Upper lobe of left lung (tissue), 6 donors: ENCODE data around the gene KIF6. TPM values are rescaled to one million over a fixed set of nuclear protein-coding genes. Genes with fewer than 3 reads are reported as not detected.

Source experiments
- ATAC-seq, 2 donors: fragments of 200-7000 bp; cut with Tn5 transposase; one replicate each; pipeline ENCODE4 v1.9.1; 2022; ENCODE audit warnings: mild to moderate bottlenecking in 2 of 2, moderate library complexity in 2 of 2; ENCODE audit not compliant: low FRiP score in 2 of 2
- DNase-seq, 2 donors: peaks; one replicate each; pipeline ENCODE4 v3.0.0-alpha.2; 2019 to 2020
- H3K27ac ChIP-seq, 4 donors: fragments of 200-600 bp; sonication (generic); one replicate each; pipeline ENCODE4 v1.5.1; 2016 to 2019
- H3K27me3 ChIP-seq, 4 donors: fragments of 200-600 bp; sonication (generic); one replicate each; pipeline ENCODE4 v1.5.1; 2017 to 2019
- H3K36me3 ChIP-seq, 4 donors: fragments of 200-600 bp; sonication (generic); one replicate each; pipeline ENCODE4 v1.5.1; 2016 to 2019
- H3K4me1 ChIP-seq, 4 donors: fragments of 200-600 bp; sonication (generic); one replicate each; pipeline ENCODE4 v1.5.1; 2018 to 2019
- H3K4me3 ChIP-seq, 4 donors: fragments of 200-600 bp; sonication (generic); one replicate each; pipeline ENCODE4 v1.5.1; 2017 to 2019; ENCODE audit warnings: mild to moderate bottlenecking in 2 of 4, moderate library complexity in 1 of 4
- H3K9me3 ChIP-seq, 4 donors: fragments of 200-600 bp; sonication (generic); one replicate each; pipeline ENCODE4 v1.5.1; 2018 to 2019
- EP300 ChIP-seq, 4 donors: sonication (generic); formaldehyde crosslinking; IDR thresholded peaks; one replicate each; pipeline ENCODE4 v1.5.1; 2017; ENCODE audit warnings: antibody characterized with exemption in 4 of 4, control low read depth in 2 of 4
- POLR2A ChIP-seq, 4 donors: fragments of 450-650 bp; IDR thresholded peaks; one replicate each; pipeline ENCODE4 v1.5.1; 2016 to 2017; ENCODE audit warnings: antibody characterized with exemption in 4 of 4, mild to moderate bottlenecking in 2 of 4
- POLR2AphosphoS5 ChIP-seq, 2 donors: sonication (generic); formaldehyde crosslinking; IDR thresholded peaks; one replicate each; pipeline ENCODE4 v1.5.1; 2017; ENCODE audit warnings: antibody characterized with exemption in 2 of 2
- WGBS, 2 donors: methylation state at CpG; one replicate each; pipeline ENCODE4 v1.1.5; 2017 to 2018; 5-methylcytosine and 5-hydroxymethylcytosine counted together
- total RNA-seq, 6 donors: library from RNA; depleted of rRNA in 4 of 6; stranded (reverse); fragments of >200 nt in 4 of 6; gene quantifications; one replicate each; pipeline versions ENCODE4 v1.1.0 to v1.2.1, GENCODE V29; 2016 to 2021
- TF ChIP-seq, protein P1 (sequence below), 6 experiments: fragments of 450-650 bp in 4 of 6; fragments of 200-600 bp in 2 of 6; sonication (generic) in 2 of 6; IDR thresholded peaks; one replicate each; pipeline ENCODE4 v1.5.1; 2016 to 2019; ENCODE audit warnings: antibody characterized with exemption in 6 of 6
- donor health status: DM: no; HTN: no; CAD: no; lungs with moderate emphysema.
- donor health status: DM: no; HTN: yes; CAD: no; lungs with severe emphysema.

The KIF6 gene
- total RNA-seq, 6 donors from 2014 or later, result 0.55 to 7.9 (median 1.5) TPM

DNA sequence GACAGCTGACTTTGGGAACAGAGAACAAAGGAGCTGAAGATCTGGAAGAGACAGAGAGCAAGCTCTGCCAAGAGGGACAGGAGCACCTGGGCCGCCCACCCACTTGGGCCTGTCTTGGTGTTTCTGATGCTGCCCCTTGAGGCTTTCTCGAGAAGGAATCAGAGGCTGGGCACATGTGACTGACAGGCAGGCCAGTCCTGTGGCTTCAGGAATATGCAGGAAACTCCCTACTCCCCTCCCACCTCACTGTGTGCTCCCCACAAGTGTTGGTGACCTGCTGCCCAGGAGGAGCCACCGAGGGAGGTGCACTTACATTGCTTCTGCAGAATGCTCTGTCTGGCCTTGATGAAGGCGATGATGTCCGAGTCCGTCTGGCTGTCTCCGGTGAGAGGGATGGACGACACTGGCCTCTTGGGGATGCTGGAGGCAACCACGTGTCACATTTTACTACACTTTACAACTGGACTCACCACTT, 381.8 kb downstream of the KIF6 start:
- no peaks in the 10 kb centered on the region for H3K9me3 ChIP-seq
- peaks cover 3 to 38% (median 35%) of the 10 kb centered on the region in 4 donors for H3K4me1 ChIP-seq
- no peak for TF ChIP-seq POLR2AphosphoS5 (IDR thresholded peaks at IDR 0.05)
- TF ChIP-seq, protein P1, sequence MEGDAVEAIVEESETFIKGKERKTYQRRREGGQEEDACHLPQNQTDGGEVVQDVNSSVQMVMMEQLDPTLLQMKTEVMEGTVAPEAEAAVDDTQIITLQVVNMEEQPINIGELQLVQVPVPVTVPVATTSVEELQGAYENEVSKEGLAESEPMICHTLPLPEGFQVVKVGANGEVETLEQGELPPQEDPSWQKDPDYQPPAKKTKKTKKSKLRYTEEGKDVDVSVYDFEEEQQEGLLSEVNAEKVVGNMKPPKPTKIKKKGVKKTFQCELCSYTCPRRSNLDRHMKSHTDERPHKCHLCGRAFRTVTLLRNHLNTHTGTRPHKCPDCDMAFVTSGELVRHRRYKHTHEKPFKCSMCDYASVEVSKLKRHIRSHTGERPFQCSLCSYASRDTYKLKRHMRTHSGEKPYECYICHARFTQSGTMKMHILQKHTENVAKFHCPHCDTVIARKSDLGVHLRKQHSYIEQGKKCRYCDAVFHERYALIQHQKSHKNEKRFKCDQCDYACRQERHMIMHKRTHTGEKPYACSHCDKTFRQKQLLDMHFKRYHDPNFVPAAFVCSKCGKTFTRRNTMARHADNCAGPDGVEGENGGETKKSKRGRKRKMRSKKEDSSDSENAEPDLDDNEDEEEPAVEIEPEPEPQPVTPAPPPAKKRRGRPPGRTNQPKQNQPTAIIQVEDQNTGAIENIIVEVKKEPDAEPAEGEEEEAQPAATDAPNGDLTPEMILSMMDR (IDR thresholded peaks at IDR 0.05), result no peak
- TF ChIP-seq POLR2A (IDR thresholded peaks at IDR 0.05), result no peak
- no peak for TF ChIP-seq EP300 (IDR thresholded peaks at IDR 0.05)
- H3K27ac ChIP-seq, result peak overlapping the region in 3 of 4 donors; percentile 3 to 46 (median 12)
- DNase-seq (no peak), ATAC-seq (no peak)
- H3K27me3 ChIP-seq, result no peaks in the 10 kb centered on the region
- no peaks in the 10 kb centered on the region for H3K36me3 ChIP-seq
- H3K4me3 ChIP-seq, result no peak overlapping the region
- WGBS, 2 donors, result 77 to 96% methylated on average over 7 to 9 of the region's 9 CpGs

DNA sequence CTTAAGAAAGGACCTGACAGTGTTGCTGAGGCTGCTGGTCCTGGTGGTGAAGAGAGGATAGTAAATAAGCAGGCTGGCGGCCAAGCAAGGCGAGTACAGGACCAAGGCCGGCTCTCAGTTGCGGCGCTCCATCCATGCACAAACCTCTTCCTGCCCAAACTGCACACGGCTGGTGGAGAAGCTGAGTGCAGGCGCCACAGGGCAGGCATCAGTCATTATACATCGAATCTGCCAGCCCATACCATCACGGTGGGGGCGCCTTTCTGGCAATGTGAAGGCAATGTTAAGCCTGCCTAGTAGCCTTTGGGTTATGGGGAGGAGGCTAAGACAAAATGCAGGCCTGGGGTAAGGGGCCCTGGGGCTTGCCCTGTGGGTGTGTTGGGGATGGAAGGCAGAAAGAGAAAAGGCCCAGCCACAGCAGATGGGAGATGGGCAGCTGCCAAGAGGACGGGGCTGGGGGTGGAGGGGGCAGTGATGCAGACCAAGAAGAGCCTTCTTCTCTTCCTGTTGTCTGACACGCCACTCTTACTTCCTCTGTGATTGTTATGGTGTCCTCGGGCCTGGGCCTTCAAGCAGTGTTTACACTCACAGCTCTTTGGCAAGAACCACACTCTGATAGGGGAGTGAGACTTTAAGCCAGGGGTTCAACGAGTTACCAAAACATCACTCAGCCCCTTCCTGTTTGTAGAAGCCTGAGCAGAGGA, 382.4 kb downstream of the KIF6 start:
- Histone ChIP-seq H3K36me3 (no peaks in the 10 kb centered on the region), H3K4me3 (no peak overlapping the region), H3K27ac (peak overlapping the region in 3 of 4 donors; percentile 12 to 46 (median 14)), H3K4me1 (peaks cover 3 to 38% (median 36%) of the 10 kb centered on the region in 4 donors), H3K9me3 (no peaks in the 10 kb centered on the region), H3K27me3 (no peaks in the 10 kb centered on the region)
- TF ChIP-seq EP300 (IDR thresholded peaks at IDR 0.05) (no peak), POLR2AphosphoS5 (IDR thresholded peaks at IDR 0.05) (peak in 1 of 2 donors; percentile 20), POLR2A (IDR thresholded peaks at IDR 0.05) (no peak)
- TF ChIP-seq, protein P1 (IDR thresholded peaks at IDR 0.05), result no peak
- no peak for ATAC-seq
- WGBS, 2 donors, result 51 to 55% methylated on average over 14 of the region's 14 CpGs
- no peak for DNase-seq

DNA sequence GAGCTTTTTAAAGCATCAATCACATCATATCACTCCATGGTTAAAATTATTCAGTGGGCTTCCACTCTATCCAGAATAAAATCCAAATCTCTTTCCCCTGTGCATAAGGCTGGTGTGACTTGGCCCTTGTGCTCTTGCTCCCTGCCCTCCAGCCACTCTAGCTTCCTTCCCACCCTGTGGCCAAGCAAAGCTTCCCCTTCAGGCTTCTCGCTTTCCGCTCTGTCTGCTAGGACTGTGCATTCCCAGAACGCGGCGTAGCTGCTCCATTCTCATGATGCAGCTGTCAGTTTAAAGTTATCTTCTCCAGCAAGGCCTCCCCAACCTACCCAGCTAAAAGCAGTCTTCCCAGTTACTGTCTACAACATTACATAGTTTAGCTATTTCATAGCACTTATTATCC, 383.3 kb downstream of the KIF6 start:
- Histone ChIP-seq H3K27ac (no peak overlapping the region), H3K4me1 (peaks cover 3 to 38% (median 36%) of the 10 kb centered on the region in 4 donors), H3K4me3 (no peak overlapping the region), H3K9me3 (no peaks in the 10 kb centered on the region), H3K27me3 (no peaks in the 10 kb centered on the region), H3K36me3 (no peaks in the 10 kb centered on the region)
- TF ChIP-seq POLR2AphosphoS5 (IDR thresholded peaks at IDR 0.05) (no peak), EP300 (IDR thresholded peaks at IDR 0.05) (no peak), POLR2A (IDR thresholded peaks at IDR 0.05) (no peak)
- TF ChIP-seq, protein P1 (IDR thresholded peaks at IDR 0.05), result no peak
- DNase-seq, result no peak
- WGBS, 2 donors, result 68 to 76% methylated on average over 5 of the region's 5 CpGs
- no peak for ATAC-seq

DNA sequence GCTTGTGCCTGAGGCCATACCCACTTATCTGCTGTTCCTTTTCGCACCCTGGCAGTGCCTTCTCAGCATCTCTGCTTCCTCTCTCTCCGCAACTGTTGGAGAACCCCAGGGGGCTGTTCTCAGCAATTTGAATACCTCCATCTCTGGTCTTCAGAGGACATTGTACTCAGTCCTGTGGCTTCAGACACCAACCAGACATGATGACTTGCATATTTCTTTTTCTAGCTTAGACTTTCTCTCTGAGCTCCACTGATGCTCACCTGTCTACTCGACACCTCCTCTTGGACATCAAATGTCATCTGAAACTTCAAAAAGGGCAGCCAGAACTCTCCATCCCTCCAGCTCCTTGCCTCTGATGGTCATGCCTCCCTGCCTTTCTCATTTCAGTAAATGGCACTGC, 383.9 kb downstream of the KIF6 start:
- Histone ChIP-seq H3K36me3 (no peaks in the 10 kb centered on the region), H3K27ac (no peak overlapping the region), H3K4me1 (peaks cover 3 to 39% (median 37%) of the 10 kb centered on the region in 4 donors), H3K4me3 (no peak overlapping the region), H3K9me3 (no peaks in the 10 kb centered on the region), H3K27me3 (no peaks in the 10 kb centered on the region)
- no peak for DNase-seq
- TF ChIP-seq EP300 (IDR thresholded peaks at IDR 0.05), result no peak
- TF ChIP-seq POLR2AphosphoS5 (IDR thresholded peaks at IDR 0.05), result no peak
- no peak for TF ChIP-seq POLR2A (IDR thresholded peaks at IDR 0.05)
- WGBS, 2 donors, result 82 to 85% methylated on average over 3 of the region's 3 CpGs
- no peak for ATAC-seq

DNA sequence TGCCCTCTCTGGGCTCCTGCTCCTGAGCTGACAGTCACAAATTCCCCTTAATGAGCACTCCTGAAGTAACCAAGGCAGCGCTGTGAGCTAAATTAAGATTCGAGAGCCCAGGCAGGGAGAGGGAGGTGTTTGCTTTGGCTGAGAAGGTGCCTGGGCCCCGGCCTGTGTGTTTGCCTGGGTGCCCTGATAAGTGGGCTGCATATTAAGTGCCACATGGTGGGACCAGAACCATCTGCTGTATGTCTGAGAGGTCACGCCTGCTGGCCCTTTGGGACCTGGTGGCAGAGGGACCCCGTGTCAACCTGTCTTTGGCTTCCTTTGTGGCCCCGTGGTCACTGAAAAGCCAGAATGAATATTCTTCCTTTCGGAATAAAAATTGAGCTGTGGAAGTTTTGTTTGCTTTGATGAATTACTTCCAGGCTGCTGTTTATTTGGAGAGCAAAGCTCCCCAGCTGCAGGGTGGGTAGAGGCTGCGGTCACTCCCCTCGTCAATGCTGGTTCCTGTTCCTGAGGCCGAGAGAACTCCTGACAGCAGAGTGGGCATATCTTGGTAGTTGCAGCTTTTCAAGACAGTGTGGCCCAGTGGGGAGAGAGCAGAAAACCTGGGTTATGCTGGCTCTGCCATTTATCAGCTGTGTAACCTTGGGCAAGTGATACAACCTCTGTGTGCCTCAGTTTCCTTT, 385.2 kb downstream of the KIF6 start:
- Histone ChIP-seq H3K4me1 (peaks cover 9 to 45% (median 40%) of the 10 kb centered on the region in 4 donors), H3K9me3 (no peaks in the 10 kb centered on the region), H3K27ac (peak overlapping the region in 3 of 4 donors; percentile 35 to 58 (median 42)), H3K27me3 (no peaks in the 10 kb centered on the region), H3K36me3 (no peaks in the 10 kb centered on the region), H3K4me3 (no peak overlapping the region)
- TF ChIP-seq, protein P1 (IDR thresholded peaks at IDR 0.05), result no peak
- TF ChIP-seq POLR2A (IDR thresholded peaks at IDR 0.05), result no peak
- no peak for TF ChIP-seq POLR2AphosphoS5 (IDR thresholded peaks at IDR 0.05)
- no peak for TF ChIP-seq EP300 (IDR thresholded peaks at IDR 0.05)
- DNase-seq (peak in 1 of 2 donors; percentile 79), ATAC-seq (peak; percentile 34 to 74)
- WGBS, 2 donors, result 8 to 22% methylated on average over 4 to 10 of the region's 10 CpGs
